SK-N-MC (cell line): ENCODE measurements around the gene TRIM44.
"Not testable (repeated sequence)": the region's sequence is repeated elsewhere in the genome, so short reads cannot be mapped to it uniquely, and the experiment has no call there.

Source experiments
- EZH2 ChIP-seq: fragments of 200-600 bp; sonication (generic); IDR thresholded peaks from one replicate; pipeline ENCODE4 v1.6.1; 2017; ENCODE audit warnings: antibody characterized with exemption
- POLR2AphosphoS5 ChIP-seq: IDR thresholded peaks from 2 replicates; pipeline ENCODE4 v1.6.1; 2012; ENCODE audit warnings: mild to moderate bottlenecking, low read depth, low read length, borderline replicate concordance

DNA sequence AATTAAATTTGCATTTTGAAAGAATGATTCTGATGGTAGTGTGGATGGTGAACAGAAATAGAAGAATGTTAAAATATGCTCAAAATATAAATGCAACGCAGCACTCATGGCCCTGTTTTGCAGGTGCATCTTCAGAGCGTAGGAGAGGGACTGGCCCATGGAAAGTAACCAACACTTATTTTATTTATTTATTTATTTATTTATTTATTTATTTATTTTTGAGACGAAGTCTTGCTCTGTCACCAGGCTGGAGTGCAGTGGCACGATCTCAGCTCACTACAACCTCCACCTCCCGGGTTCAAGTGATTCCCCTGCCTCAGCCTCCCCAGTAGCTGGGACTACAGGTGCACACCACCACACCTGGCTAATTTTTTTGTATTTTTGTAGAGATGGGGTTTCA is 9.8 kb upstream of the TRIM44 start:
- not testable (repeated sequence) for TF ChIP-seq POLR2AphosphoS5, EZH2
